GM12878 (cell line): ENCODE results near the gene ULBP1. TPM values are rescaled to one million over a fixed set of nuclear protein-coding genes. Genes with fewer than 3 reads are reported as not detected.

Experiments
- ATAC-seq: fragments of 200-7000 bp; cut with Tn5 transposase; 3 replicates; pipeline ENCODE4 v1.9.1; 2020; ENCODE audit warnings: mild to moderate bottlenecking, moderate library complexity
- BruUV-seq: library from RNA; stranded (reverse); fragments of 400-500 nt; replicated peaks from 2 replicates; lab custom pipeline; 2021; lab: Mats Ljungman, UMichigan
- CTCF ChIA-PET: fragments of 300-600 bp; sonication (Branson Sonifier 250); formaldehyde crosslinking; extraction: SDS; loops from one replicate; lab custom pipeline; 2021; ENCODE audit warnings: inconsistent platforms; lab: Yijun Ruan, JAX
- POLR2A ChIA-PET: fragments of 350-600 bp; formaldehyde crosslinking; extraction: SDS; loops from one replicate; lab custom pipeline; 2021; ENCODE audit warnings: inconsistent platforms; lab: Charles Lee
- RAD21 ChIA-PET: fragments of 300-600 bp; sonication (Branson Sonifier 250); formaldehyde crosslinking; loops from one replicate; lab custom pipeline; 2023; ENCODE audit warnings: antibody characterized with exemption; ENCODE audit not compliant: unreplicated experiment; lab: Charles Lee
- SMC1A ChIA-PET: fragments of 300-600 bp; sonication (Branson Sonifier 250); formaldehyde crosslinking; loops from one replicate; lab custom pipeline; 2023; ENCODE audit not compliant: unreplicated experiment, uncharacterized antibody; lab: Charles Lee
- DNase-seq: peaks from one replicate; pipeline ENCODE4 v3.0.0-alpha.2; 2011; ENCODE audit warnings: low read depth, low spot score
- FAIRE-seq: peaks from 3 replicates; lab custom pipeline; 2011; peaks lifted over from hg19 to GRCh38; lab: Jason Lieb, UNC
- H2AFZ ChIP-seq: 2 replicates; pipeline ENCODE4 v1.6.0; 2011; ENCODE audit warnings: low read depth, low read length, control low read depth; ENCODE audit not compliant: control insufficient read depth
- H3K27ac ChIP-seq: 2 replicates; pipeline ENCODE4 v1.5.1; 2011; ENCODE audit warnings: control low read depth; ENCODE audit not compliant: control insufficient read depth, insufficient read depth
- H3K27me3 ChIP-seq, 2 experiments: replicated peaks in 1 of 2; 2 replicates each; pipeline versions ENCODE4 v1.6.0 to v1.6.1; 2011; ENCODE audit warnings: low read length in 1 of 2; ENCODE audit not compliant: control insufficient read depth in 2 of 2, insufficient read depth in 2 of 2
- H3K36me3 ChIP-seq, 2 experiments: 2 replicates each; pipeline ENCODE4 v1.5.1; 2011; ENCODE audit warnings: low read length in 1 of 2; ENCODE audit not compliant: control insufficient read depth in 2 of 2, insufficient read depth in 2 of 2
- H3K4me1 ChIP-seq: 2 replicates; pipeline ENCODE4 v1.6.1; 2011; ENCODE audit warnings: mild to moderate bottlenecking, low read length, moderate library complexity, mixed read lengths; ENCODE audit not compliant: control insufficient read depth, insufficient read depth
- H3K4me2 ChIP-seq: 2 replicates; pipeline ENCODE4 v1.6.0; 2011; ENCODE audit warnings: control low read depth; ENCODE audit not compliant: control insufficient read depth, insufficient read depth
- H3K4me3 ChIP-seq: fragments of 200-600 bp; sonication (generic); 2 replicates; pipeline ENCODE4 v1.5.1; 2016
- H3K79me2 ChIP-seq: 2 replicates; pipeline ENCODE4 v1.6.0; 2011; ENCODE audit warnings: low read length; ENCODE audit not compliant: control insufficient read depth, insufficient read depth
- H3K9ac ChIP-seq: 2 replicates; pipeline ENCODE4 v1.8.0; 2011; ENCODE audit warnings: low read length, control low read depth, mixed read lengths; ENCODE audit not compliant: control insufficient read depth, insufficient read depth
- H3K9me3 ChIP-seq: replicated peaks from 3 replicates; pipeline ENCODE4 v1.5.1; 2011; ENCODE audit warnings: mild to moderate bottlenecking, low read length; ENCODE audit not compliant: control insufficient read depth, insufficient read depth
- H4K20me1 ChIP-seq: 2 replicates; pipeline ENCODE4 v1.6.0; 2011; ENCODE audit not compliant: control insufficient read depth, insufficient read depth
- BACH1 ChIP-seq: fragments of 450-650 bp; IDR thresholded peaks from 2 replicates; pipeline ENCODE4 v1.6.1; 2017; ENCODE audit warnings: mild to moderate bottlenecking, borderline replicate concordance
- BMI1 ChIP-seq: fragments of 450-650 bp; IDR thresholded peaks from 2 replicates; pipeline ENCODE4 v1.6.1; 2016; ENCODE audit warnings: mild to moderate bottlenecking, moderate library complexity, borderline replicate concordance
- CEBPB ChIP-seq, 2 experiments: fragments of 150-350 bp in 1 of 2; IDR thresholded peaks; 2 replicates each; pipeline ENCODE4 v1.6.1; 2012 to 2014; ENCODE audit warnings: low read depth in 2 of 2, low read length in 2 of 2, borderline replicate concordance in 1 of 2, inconsistent platforms in 1 of 2
- HDGF ChIP-seq: fragments of 450-650 bp; IDR thresholded peaks from 2 replicates; pipeline ENCODE4 v1.6.1; 2016; ENCODE audit warnings: antibody characterized with exemption
- JUND ChIP-seq: IDR thresholded peaks from 2 replicates; pipeline ENCODE4 v1.6.1; 2012; ENCODE audit warnings: low read depth, mild to moderate bottlenecking, low read length, improper control_type of control experiment, moderate library complexity
- LARP7 ChIP-seq: fragments of 450-650 bp; IDR thresholded peaks from 2 replicates; pipeline ENCODE4 v1.6.1; 2017; ENCODE audit warnings: mild to moderate bottlenecking
- MTA2 ChIP-seq: fragments of 450-650 bp; IDR thresholded peaks from 2 replicates; pipeline ENCODE4 v1.6.1; 2016; ENCODE audit warnings: low read depth, mild to moderate bottlenecking, moderate library complexity
- SIX5 ChIP-seq: IDR thresholded peaks from 2 replicates; pipeline ENCODE4 v1.6.1; 2011; ENCODE audit warnings: mild to moderate bottlenecking, low read depth, low read length, moderate library complexity; ENCODE audit not compliant: severe bottlenecking
- SRF ChIP-seq, 2 experiments: IDR thresholded peaks; 2 replicates each; pipeline ENCODE4 v1.6.1; 2011; ENCODE audit warnings: low read depth in 2 of 2, low read length in 2 of 2, mild to moderate bottlenecking in 1 of 2, moderate library complexity in 1 of 2
- SUZ12 ChIP-seq: fragments of 200-600 bp; sonication (generic); IDR thresholded peaks from one replicate; pipeline ENCODE4 v1.6.1; 2018; ENCODE audit warnings: antibody characterized with exemption, mild to moderate bottlenecking; ENCODE audit not compliant: unreplicated experiment
- TCF3 ChIP-seq: IDR thresholded peaks from 2 replicates; pipeline ENCODE4 v1.6.1; 2012; ENCODE audit warnings: low read depth, mild to moderate bottlenecking, low read length, borderline replicate concordance; ENCODE audit not compliant: insufficient read depth
- YY1 ChIP-seq: IDR thresholded peaks from 2 replicates; pipeline ENCODE4 v1.6.1; 2011; ENCODE audit warnings: low read depth, mild to moderate bottlenecking, low read length
- ZNF622 ChIP-seq: fragments of 450-650 bp; IDR thresholded peaks from 2 replicates; pipeline ENCODE4 v1.6.1; 2017; ENCODE audit warnings: mild to moderate bottlenecking, inconsistent platforms
- in situ Hi-C: fragments of 300-500 bp; cut with MboI; formaldehyde crosslinking; loops from 9 replicates; pipeline ENCODE4 v1.14.3; 2018; ENCODE audit warnings: mixed read lengths
- intact Hi-C: fragments of 100-400 bp; cut with micrococcal nuclease; formaldehyde crosslinking; loops from one replicate; pipeline ENCODE4 v1.14.2; 2022; ENCODE audit not compliant: unreplicated experiment
- polyA plus RNA-seq, 11 experiments: library from polyadenylated mRNA; depleted of rRNA in 4 of 11; unstranded in 6 of 11; stranded (reverse) in 5 of 11; fragments of >200 nt; fragmentation: Nextera tagmentation in 4 of 11; fragmentation: Illumina TruSeq in 1 of 11; extraction: Ambion mirVana in 4 of 11; extraction: Trizol in 1 of 11; gene quantifications; 1 replicate in 1 of 11; 2 replicates in 10 of 11; pipeline versions ENCODE4 v1.2.1 to v1.2.3, GENCODE V29; 2011 to 2016; ENCODE audit warnings: inconsistent platforms in 2 of 11, missing spikeins in 2 of 11, low read depth in 1 of 11
- total RNA-seq, 4 experiments: library from RNA; depleted of rRNA in 3 of 4; stranded (reverse); fragments of >200 nt in 3 of 4; fragmentation: Illumina TruSeq in 1 of 4; extraction: Trizol in 1 of 4; gene quantifications; 2 replicates each; pipeline versions ENCODE4 v1.2.1 to v1.2.3, GENCODE V29; 2013 to 2021
- TF ChIP-seq, protein P1 (sequence below): fragments of 450-650 bp; IDR thresholded peaks from 2 replicates; pipeline ENCODE4 v1.6.1; 2017; ENCODE audit warnings: antibody characterized with exemption, mild to moderate bottlenecking, moderate library complexity
- TF ChIP-seq, protein P2 (sequence below): fragments of 450-650 bp; IDR thresholded peaks from 2 replicates; pipeline ENCODE4 v1.6.1; 2014; ENCODE audit warnings: mild to moderate bottlenecking
- TF ChIP-seq, protein P3 (sequence below): fragments of 450-650 bp; IDR thresholded peaks from 2 replicates; pipeline ENCODE4 v1.6.1; 2018; ENCODE audit warnings: borderline replicate concordance, mild to moderate bottlenecking; ENCODE audit not compliant: partially characterized antibody
- TF ChIP-seq, protein P4 (sequence below): fragments of 450-650 bp; IDR thresholded peaks from 2 replicates; pipeline ENCODE4 v1.6.1; 2017; ENCODE audit warnings: borderline replicate concordance

The ULBP1 gene
- total and polyA plus RNA-seq, 10 of the 15 experiments (the other 5 are each of a cell fraction or from before 2014, with no cell fraction given) = 0.02 to 0.12 (median 0.04) TPM; not detected in 7

DNA sequence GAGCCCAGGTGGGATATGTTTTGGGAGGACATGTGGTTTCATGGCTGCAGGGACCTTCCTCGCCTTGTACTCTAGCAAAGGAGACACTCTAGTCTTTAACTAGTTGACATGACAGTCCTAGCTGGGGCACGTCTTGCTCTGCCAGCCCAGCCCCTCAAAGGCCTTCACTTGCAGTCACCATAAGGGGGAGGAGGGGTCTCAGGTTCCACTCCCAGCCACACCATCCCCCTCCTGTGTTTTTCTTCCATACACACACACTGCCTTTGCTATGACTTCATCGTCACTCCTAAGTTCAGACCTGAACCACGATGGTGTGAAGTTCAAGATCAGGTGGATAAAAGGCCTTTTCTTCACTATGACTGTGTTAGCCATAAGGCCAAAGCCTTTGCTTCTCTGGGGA lies 13.5 kb downstream of the ULBP1 start (continued):
- TF ChIP-seq, protein P1, sequence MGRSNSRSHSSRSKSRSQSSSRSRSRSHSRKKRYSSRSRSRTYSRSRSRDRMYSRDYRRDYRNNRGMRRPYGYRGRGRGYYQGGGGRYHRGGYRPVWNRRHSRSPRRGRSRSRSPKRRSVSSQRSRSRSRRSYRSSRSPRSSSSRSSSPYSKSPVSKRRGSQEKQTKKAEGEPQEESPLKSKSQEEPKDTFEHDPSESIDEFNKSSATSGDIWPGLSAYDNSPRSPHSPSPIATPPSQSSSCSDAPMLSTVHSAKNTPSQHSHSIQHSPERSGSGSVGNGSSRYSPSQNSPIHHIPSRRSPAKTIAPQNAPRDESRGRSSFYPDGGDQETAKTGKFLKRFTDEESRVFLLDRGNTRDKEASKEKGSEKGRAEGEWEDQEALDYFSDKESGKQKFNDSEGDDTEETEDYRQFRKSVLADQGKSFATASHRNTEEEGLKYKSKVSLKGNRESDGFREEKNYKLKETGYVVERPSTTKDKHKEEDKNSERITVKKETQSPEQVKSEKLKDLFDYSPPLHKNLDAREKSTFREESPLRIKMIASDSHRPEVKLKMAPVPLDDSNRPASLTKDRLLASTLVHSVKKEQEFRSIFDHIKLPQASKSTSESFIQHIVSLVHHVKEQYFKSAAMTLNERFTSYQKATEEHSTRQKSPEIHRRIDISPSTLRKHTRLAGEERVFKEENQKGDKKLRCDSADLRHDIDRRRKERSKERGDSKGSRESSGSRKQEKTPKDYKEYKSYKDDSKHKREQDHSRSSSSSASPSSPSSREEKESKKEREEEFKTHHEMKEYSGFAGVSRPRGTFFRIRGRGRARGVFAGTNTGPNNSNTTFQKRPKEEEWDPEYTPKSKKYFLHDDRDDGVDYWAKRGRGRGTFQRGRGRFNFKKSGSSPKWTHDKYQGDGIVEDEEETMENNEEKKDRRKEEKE = no peak
- no peak for TF ChIP-seq MTA2
- TF ChIP-seq YY1 = no peak

DNA sequence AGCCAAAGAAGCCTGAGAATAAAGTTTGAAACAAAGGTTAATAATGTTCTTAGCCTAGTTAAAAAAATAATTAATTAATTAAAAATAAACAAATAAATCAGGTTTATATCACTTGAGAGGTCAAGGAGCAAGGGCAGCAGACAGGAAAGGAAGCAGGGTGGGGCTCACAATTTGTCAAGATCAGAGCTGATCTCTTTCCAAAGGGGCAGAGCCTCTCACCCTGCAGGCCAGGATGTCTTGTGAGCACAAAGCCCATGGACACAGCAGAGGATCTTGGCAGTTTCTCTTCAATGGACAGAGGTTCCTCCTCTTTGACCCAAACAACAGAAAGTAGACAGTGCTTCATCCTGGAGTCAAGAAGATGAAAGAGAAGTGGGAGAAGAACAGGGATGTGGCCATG lies 14.9 kb downstream of the ULBP1 start:
- no peak overlapping the region for H3K4me2 ChIP-seq
- FAIRE-seq (no peak), ATAC-seq (no peak), DNase-seq (no peak)
- BruUV-seq = no TSS peak
- H3K36me3 ChIP-seq = no peaks in the 10 kb centered on the region
- no peaks in the 10 kb centered on the region for H3K79me2 ChIP-seq
- in situ Hi-C loops (no loop called here), intact Hi-C loops (no loop called here)
- no peaks in the 10 kb centered on the region for H3K4me1 ChIP-seq
- no peak overlapping the region for H2AFZ ChIP-seq
- no peak overlapping the region for H3K4me3 ChIP-seq
- H3K27ac ChIP-seq = no peak overlapping the region
- ChIA-PET POLR2A (no interaction called here), RAD21 (no interaction called here), SMC1A (no interaction called here), CTCF (interaction anchor here (1.6 kb wide), 1 partner anchor 38 kb away, joined by 6 read pairs; no protein-coding TSS in a partner anchor)
- H3K27me3 ChIP-seq = no peaks in the 10 kb centered on the region; a peak in 2 of 4 replicates
- no peaks in the 10 kb centered on the region for H4K20me1 ChIP-seq
- no peaks in the 10 kb centered on the region for H3K9me3 ChIP-seq
- H3K9ac ChIP-seq = no peak overlapping the region
- TF ChIP-seq, protein P2, sequence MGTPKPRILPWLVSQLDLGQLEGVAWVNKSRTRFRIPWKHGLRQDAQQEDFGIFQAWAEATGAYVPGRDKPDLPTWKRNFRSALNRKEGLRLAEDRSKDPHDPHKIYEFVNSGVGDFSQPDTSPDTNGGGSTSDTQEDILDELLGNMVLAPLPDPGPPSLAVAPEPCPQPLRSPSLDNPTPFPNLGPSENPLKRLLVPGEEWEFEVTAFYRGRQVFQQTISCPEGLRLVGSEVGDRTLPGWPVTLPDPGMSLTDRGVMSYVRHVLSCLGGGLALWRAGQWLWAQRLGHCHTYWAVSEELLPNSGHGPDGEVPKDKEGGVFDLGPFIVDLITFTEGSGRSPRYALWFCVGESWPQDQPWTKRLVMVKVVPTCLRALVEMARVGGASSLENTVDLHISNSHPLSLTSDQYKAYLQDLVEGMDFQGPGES = no peak
- TF ChIP-seq HDGF (no peak), TCF3 (no peak), SIX5 (no peak), CEBPB (IDR thresholded peaks at IDR 0.05; ENCODE audit: borderline replicate concordance in 1 of 2, low read depth in 2 of 2, low read length in 2 of 2) (no peak), LARP7 (no peak), ZNF622 (no peak), MTA2 (no peak), BMI1 (no peak), JUND (no peak), BACH1 (no peak), SUZ12 (no peak), SRF (IDR thresholded peaks at IDR 0.05; ENCODE audit: low read depth in 2 of 2, low read length in 2 of 2) (no peak)
- TF ChIP-seq, protein P3, sequence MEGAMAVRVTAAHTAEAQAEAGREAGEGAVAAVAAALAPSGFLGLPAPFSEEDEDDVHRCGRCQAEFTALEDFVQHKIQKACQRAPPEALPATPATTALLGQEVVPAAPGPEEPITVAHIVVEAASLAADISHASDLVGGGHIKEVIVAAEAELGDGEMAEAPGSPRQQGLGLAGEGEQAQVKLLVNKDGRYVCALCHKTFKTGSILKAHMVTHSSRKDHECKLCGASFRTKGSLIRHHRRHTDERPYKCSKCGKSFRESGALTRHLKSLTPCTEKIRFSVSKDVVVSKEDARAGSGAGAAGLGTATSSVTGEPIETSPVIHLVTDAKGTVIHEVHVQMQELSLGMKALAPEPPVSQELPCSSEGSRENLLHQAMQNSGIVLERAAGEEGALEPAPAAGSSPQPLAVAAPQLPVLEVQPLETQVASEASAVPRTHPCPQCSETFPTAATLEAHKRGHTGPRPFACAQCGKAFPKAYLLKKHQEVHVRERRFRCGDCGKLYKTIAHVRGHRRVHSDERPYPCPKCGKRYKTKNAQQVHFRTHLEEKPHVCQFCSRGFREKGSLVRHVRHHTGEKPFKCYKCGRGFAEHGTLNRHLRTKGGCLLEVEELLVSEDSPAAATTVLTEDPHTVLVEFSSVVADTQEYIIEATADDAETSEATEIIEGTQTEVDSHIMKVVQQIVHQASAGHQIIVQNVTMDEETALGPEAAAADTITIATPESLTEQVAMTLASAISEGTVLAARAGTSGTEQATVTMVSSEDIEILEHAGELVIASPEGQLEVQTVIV = no peak
- TF ChIP-seq, protein P4, sequence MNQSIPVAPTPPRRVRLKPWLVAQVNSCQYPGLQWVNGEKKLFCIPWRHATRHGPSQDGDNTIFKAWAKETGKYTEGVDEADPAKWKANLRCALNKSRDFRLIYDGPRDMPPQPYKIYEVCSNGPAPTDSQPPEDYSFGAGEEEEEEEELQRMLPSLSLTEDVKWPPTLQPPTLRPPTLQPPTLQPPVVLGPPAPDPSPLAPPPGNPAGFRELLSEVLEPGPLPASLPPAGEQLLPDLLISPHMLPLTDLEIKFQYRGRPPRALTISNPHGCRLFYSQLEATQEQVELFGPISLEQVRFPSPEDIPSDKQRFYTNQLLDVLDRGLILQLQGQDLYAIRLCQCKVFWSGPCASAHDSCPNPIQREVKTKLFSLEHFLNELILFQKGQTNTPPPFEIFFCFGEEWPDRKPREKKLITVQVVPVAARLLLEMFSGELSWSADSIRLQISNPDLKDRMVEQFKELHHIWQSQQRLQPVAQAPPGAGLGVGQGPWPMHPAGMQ = no peak
